Activated T-helper 2 cell treated with anti-CD3 and anti-CD28 coated beads, Interferon-gamma antibody, Interleukin-2, Interleukin-4, amounts not matched to agents 10 μg/mL and 5 μg/mL and 100 μg/mL, durations not matched to agents 14 hours and 24 hours and 36 hours (primary cell): ENCODE measurements around the gene FYTTD1. TPM values are rescaled to one million over a fixed set of nuclear protein-coding genes. Genes with fewer than 3 reads are reported as not detected.
A peak's percentile ranks its signal among the peaks of the same experiment; 100 is the strongest.
"Not testable (repeated sequence)": the region's sequence is repeated elsewhere in the genome, so short reads cannot be mapped to it uniquely, and the experiment has no call there.

ENCODE experiments used
- DNase-seq: peaks from one replicate; pipeline ENCODE4 v3.0.0; 2021; ENCODE audit warnings: low spot score
- H3K27ac Mint-ChIP-seq: one replicate; pipeline ENCODE4 v1.8.0; 2021; ENCODE audit warnings: mixed read lengths
- H3K27me3 Mint-ChIP-seq: one replicate; pipeline ENCODE4 v1.8.0; 2021; ENCODE audit warnings: low read depth, mixed read lengths
- H3K36me3 Mint-ChIP-seq: one replicate; pipeline ENCODE4 v1.8.0; 2021; ENCODE audit warnings: low read depth, mixed read lengths
- H3K4me1 Mint-ChIP-seq: one replicate; pipeline ENCODE4 v1.8.0; 2021; ENCODE audit warnings: low read depth, mixed read lengths
- H3K4me3 Mint-ChIP-seq: one replicate; pipeline ENCODE4 v1.8.0; 2021; ENCODE audit warnings: low read depth, mild to moderate bottlenecking, moderate library complexity, mixed read lengths
- H3K9me3 Mint-ChIP-seq: one replicate; pipeline ENCODE4 v1.8.0; 2021; ENCODE audit warnings: mixed read lengths
- intact Hi-C: fragments of 100-400 bp; cut with micrococcal nuclease; formaldehyde crosslinking; loops from one replicate; pipeline ENCODE4 v1.15.1; 2023
- total RNA-seq: library from RNA; stranded (reverse); gene quantifications from 2 replicates; pipeline ENCODE4 v1.2.3, GENCODE V29; 2022

Gene FYTTD1
- total RNA-seq, 1 donor from 2014 or later = 57.5 TPM

DNA sequence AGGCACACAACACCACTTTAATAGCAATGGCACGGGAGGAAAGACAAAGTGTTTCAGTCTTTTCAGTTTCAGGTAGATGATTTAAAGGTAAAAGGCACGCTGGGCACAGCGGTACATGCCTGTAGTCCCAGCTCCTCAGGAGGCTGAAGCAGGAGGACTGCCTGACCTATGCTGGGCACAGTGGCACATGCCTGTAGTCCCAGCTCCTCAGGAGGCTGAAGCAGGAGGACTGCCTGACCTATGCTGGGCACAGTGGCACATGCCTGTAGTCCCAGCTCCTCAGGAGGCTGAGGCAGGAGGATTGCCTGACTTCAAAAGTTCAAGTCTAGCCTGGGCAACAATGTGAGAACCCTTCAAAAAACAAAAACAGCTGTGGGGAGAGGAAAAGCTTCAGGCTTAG lies 21.8 kb upstream of the FYTTD1 start:
- peaks cover 11% of the 10 kb centered on the region for H3K36me3 Mint-ChIP-seq
- intact Hi-C loops = not testable (repeated sequence)

DNA sequence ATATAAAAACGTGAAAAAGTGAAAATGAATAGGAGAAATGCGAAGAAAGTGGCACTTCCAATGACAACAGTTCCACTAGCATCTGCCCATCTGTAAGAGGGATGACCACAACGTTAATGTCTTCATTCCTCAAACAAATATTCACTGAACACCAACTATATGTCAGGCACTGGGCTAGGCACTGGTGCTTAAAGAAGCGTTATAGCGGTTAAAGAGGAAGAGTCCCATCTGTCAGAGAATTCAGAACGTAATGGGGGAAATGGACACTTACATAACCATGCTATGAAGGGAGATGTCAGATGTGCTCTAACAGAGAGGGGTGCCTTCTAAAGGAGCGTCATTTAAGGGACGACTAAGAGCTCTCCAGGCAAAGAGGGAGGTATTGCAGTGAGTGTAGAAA lies 21.2 kb upstream of the FYTTD1 start:
- intact Hi-C loops = no loop called here
- DNase-seq = no peak
- Mint-ChIP-seq H3K9me3 (no peaks in the 10 kb centered on the region), H3K27ac (no peak overlapping the region), H3K36me3 (peaks cover 11% of the 10 kb centered on the region), H3K4me1 (peaks cover 16% of the 10 kb centered on the region), H3K4me3 (no peak overlapping the region), H3K27me3 (no peaks in the 10 kb centered on the region)

More for the DNA sequence above, 21.8 kb upstream of the FYTTD1 start:
- DNase-seq, H3K4me3 Mint-ChIP-seq, H3K27ac Mint-ChIP-seq, H3K9me3 Mint-ChIP-seq, H3K27me3 Mint-ChIP-seq: not testable (repeated sequence)
- peaks cover 16% of the 10 kb centered on the region for H3K4me1 Mint-ChIP-seq

DNA sequence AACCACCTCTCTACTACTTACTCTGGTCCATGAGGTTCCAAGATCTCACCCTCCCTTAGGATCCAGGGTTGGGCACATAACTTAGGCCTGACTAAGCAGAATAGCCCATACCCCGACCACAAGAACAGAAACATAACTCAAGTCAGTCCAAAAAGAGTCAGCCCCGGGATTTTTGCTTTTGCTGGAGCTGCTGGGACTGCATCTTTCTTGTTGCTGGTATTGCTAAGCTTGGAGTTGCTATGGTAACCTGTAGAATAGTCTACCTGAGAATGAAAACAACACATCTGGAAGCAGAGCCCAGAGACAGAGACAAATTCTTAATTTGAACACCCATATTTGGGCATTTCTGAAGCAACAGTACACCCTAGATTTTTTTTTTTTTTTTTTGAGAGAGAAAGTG lies 19.5 kb upstream of the FYTTD1 start:
- no peaks in the 10 kb centered on the region for H3K9me3 Mint-ChIP-seq
- peaks cover 17% of the 10 kb centered on the region for H3K36me3 Mint-ChIP-seq
- no peak overlapping the region for H3K4me3 Mint-ChIP-seq
- intact Hi-C loops = loop anchor here (10.0 kb wide), 1 partner anchor 175 kb away; the partner anchor contains the start of gene BDH1
- no peaks in the 10 kb centered on the region for H3K27me3 Mint-ChIP-seq
- H3K27ac Mint-ChIP-seq = no peak overlapping the region
- no peak for DNase-seq
- H3K4me1 Mint-ChIP-seq = peaks cover 24% of the 10 kb centered on the region

DNA sequence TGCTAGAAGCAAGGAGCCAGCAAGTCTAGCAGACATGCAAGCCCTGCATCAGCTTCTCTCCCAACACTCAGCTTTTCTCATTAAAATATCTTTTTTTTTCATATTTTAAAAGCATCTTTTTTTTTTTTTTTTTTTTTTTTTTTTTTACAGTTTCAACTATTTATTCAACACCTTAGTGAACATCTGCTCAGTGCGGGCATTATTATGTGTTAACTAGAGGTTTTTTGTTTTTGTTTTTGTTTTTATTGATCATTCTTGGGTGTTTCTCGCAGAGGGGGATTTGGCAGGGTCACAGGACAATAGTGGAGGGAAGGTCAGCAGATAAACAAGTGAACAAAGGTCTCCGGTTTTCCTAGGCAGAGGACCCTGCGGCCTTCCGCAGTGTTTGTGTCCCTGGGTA lies 18.9 kb upstream of the FYTTD1 start:
- H3K27ac Mint-ChIP-seq, H3K9me3 Mint-ChIP-seq, H3K27me3 Mint-ChIP-seq, H3K4me3 Mint-ChIP-seq, DNase-seq: not testable (repeated sequence)
- intact Hi-C loops = loop anchor here (10.0 kb wide), 1 partner anchor 176 kb away; the partner anchor contains the start of gene BDH1
- peaks cover 27% of the 10 kb centered on the region for H3K4me1 Mint-ChIP-seq
- H3K36me3 Mint-ChIP-seq = peaks cover 16% of the 10 kb centered on the region

DNA sequence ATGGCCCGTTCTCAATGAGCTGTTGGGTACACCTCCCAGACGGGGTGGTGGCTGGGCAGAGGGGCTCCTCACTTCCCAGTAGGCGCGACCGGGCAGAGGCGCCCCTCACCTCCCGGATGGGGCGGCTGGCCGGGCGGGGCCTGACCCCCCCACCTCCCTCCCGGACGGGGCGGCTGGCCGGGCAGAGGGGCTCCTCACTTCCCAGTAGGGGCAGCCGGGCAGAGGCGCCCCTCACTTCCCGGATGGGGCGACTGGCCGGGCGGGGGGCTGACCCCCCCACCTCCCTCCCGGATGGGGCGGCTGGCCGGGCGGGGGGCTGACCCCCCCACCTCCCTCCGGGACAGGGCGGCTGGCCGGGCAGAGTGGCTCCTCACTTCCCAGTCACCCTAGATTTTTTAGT lies 18.2 kb upstream of the FYTTD1 start:
- not testable (repeated sequence) for H3K27ac Mint-ChIP-seq, H3K27me3 Mint-ChIP-seq, DNase-seq, H3K4me3 Mint-ChIP-seq, H3K9me3 Mint-ChIP-seq
- intact Hi-C loops = loop anchor here (10.0 kb wide), 1 partner anchor 177 kb away; the partner anchor contains the start of gene BDH1
- Mint-ChIP-seq H3K36me3 (peaks cover 16% of the 10 kb centered on the region), H3K4me1 (peaks cover 31% of the 10 kb centered on the region)

DNA sequence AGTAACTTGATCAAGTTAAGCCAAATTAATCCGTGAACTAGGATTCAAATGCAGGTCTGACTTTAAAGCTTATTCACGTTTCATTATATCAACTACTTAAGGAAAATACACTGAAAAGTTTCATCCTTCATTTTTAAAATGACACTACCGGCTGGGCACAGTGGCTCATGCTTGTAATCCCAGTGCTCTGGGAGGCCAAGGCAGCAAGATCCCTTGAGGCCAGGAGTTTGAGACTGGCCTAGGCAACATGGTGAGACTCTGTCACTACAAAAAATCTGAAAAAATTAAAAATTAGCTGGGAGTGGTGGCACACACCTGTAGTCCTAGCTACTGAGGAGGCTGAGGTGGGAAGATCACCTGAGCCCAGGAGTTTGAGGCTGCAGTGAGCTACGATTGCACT lies 16.6 kb upstream of the FYTTD1 start:
- no peak overlapping the region for H3K4me3 Mint-ChIP-seq
- peaks cover 38% of the 10 kb centered on the region for H3K4me1 Mint-ChIP-seq
- peaks cover 16% of the 10 kb centered on the region for H3K36me3 Mint-ChIP-seq
- intact Hi-C loops = loop anchor here (10.0 kb wide), 1 partner anchor 178 kb away; the partner anchor contains the start of gene BDH1
- no peak for DNase-seq
- no peak overlapping the region for H3K27ac Mint-ChIP-seq
- no peaks in the 10 kb centered on the region for H3K9me3 Mint-ChIP-seq
- H3K27me3 Mint-ChIP-seq = no peaks in the 10 kb centered on the region

DNA sequence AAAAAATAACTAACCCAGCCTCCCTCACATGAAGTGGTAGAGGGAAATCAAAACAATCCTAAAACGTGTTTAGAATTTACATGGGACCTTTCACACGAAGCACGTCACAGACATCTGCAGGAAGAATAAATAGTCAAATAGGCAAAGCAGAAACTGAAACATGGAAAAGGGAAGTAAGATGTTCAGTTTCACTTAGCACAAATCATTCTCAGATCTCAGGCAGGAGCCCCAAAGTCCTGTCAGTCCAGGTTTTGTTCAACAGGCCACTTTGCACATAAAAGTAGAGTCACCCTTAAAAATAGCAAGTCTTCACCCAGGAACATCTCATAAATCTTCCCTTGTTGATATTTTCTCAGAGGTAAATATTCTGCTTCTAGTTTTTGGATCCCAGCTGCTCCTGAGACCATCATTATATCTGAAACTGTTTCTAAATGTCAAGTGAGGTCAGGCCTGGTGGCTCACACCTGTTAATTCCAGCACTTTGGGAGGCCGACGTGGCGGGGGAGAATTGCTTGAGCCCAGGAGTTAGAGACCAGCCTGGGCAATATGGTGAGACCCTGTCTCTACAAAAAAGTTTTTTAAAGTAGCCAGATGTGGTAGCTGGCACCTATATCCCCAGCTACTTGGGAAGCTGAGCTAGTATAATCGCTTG lies 14.9 kb upstream of the FYTTD1 start:
- H3K27me3 Mint-ChIP-seq = no peaks in the 10 kb centered on the region
- no peaks in the 10 kb centered on the region for H3K9me3 Mint-ChIP-seq
- DNase-seq = no peak
- H3K36me3 Mint-ChIP-seq = peaks cover 12% of the 10 kb centered on the region
- peaks cover 32% of the 10 kb centered on the region for H3K4me1 Mint-ChIP-seq
- no peak overlapping the region for H3K27ac Mint-ChIP-seq
- H3K4me3 Mint-ChIP-seq = peak overlapping the region; percentile 54
- intact Hi-C loops = loop anchor here (10.0 kb wide), 1 partner anchor 180 kb away; the partner anchor contains the start of gene BDH1

DNA sequence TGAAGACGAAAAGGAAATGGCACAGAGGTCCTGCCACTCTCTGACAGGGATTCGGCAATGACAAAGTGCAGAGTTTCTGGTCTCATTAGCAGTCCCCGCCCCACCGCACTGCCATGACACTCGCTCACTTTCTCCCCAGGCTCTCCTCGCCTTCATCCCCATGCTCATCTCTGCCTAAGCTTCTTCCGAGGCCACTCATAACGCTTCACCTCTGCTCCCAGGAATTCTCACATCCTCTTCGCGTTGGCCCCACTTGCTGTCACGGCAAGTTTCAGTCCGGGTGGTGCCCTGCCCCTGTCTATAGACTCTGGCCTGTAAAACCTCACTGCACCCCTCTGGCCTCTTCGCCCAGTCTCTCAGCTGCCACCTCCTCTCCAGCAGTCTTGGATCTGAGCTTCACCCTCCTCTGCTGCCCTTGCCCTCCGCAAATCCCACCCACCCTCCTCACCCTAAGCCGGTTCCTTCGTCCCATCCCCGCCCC lies 13.6 kb upstream of the FYTTD1 start:
- Mint-ChIP-seq H3K36me3 (peaks cover 12% of the 10 kb centered on the region), H3K9me3 (no peaks in the 10 kb centered on the region), H3K4me3 (peak overlapping the region; percentile 93), H3K4me1 (peaks cover 25% of the 10 kb centered on the region), H3K27ac (peak overlapping the region; percentile 91), H3K27me3 (no peaks in the 10 kb centered on the region)
- intact Hi-C loops = loop anchor here (1.0 to 10.0 kb wide), 3 partner anchors 24 to 181 kb away; partner anchors contain the start of gene BDH1
- DNase-seq = peak; percentile 25

DNA sequence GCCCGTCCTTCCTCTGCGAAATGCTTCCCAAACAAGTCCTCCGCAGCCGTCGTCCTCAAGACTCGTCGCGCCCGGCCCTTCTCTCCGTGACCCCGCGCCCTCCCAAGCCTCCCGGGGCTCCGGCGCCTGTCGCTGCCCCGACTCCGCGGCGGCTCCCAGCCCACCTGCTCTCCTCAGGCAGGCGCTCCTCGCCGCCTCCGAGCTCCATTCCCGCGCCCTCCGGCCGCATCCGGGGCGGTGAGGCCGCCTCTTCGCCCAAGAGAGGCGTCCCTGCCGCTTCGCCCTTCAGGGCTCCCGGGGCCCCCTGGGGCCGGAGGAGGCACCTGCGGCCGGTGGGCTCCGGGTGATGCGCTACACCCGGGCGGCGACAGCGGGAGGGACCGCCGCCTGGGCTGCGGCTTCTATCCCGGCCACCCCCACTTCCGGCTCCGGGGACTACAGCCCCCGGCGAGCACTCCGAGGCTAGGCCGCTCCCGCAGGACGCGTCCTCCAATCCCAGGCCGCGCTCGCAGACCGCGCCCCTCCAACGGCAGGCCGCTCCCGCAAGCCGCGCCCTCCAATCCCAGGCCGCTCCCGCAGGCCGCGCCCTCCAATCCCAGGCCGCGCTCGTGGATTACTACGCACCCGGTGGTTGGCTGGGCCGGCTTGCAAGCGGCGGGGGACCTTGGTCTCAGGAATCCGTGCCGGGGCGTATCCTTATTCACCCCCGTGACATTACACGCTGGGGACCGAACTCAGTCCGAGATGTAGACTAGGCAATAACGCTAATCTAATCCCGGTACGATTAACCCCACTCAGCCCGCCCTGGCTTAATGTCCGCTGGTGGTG lies 13.0 kb upstream of the FYTTD1 start, which contains the start of gene RUBCN:
Gene RUBCN, minus strand, starts transcription at position 414 of the 828 bp plus-strand sequence. Its CDS starts 185 bp downstream, at position 229.
- Mint-ChIP-seq H3K36me3 (peaks cover 12% of the 10 kb centered on the region), H3K4me1 (peaks cover 25% of the 10 kb centered on the region), H3K27ac (peak within 1 kb of the TSS; percentile 91), H3K4me3 (peak within 1 kb of the TSS; percentile 93), H3K27me3 (no peaks in the 10 kb centered on the region), H3K9me3 (no peaks in the 10 kb centered on the region)
- intact Hi-C loops = loop anchor here (1.0 to 10.0 kb wide), 4 partner anchors 13 to 182 kb away; partner anchors contain the start of genes BDH1 and FYTTD1
- DNase-seq = peak; percentile 93

DNA sequence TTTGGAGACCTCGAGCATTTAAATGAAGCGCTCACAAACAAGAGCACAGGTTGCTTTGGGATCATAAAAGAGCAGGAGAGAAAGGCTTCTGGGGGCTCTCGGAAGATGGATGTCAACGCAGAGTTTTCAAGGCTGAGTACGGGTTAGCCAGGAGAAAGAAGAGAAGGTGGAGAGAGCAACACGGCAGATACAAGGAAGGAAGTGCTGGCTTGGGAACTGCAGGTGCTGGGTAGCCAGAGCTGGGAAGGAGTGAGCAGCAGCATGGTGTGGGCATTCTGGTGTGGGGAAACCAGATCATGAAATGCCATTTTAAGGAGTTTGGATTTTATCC lies 12.4 kb upstream of the FYTTD1 start:
- Mint-ChIP-seq H3K9me3 (no peaks in the 10 kb centered on the region), H3K4me1 (peaks cover 22% of the 10 kb centered on the region), H3K27me3 (no peaks in the 10 kb centered on the region), H3K27ac (peak overlapping the region; percentile 75), H3K4me3 (peak overlapping the region; percentile 90), H3K36me3 (peaks cover 9% of the 10 kb centered on the region)
- no peak for DNase-seq
- intact Hi-C loops = loop anchor here (1.0 to 10.0 kb wide), 3 partner anchors 12 to 182 kb away; partner anchors contain the start of genes BDH1 and FYTTD1

DNA sequence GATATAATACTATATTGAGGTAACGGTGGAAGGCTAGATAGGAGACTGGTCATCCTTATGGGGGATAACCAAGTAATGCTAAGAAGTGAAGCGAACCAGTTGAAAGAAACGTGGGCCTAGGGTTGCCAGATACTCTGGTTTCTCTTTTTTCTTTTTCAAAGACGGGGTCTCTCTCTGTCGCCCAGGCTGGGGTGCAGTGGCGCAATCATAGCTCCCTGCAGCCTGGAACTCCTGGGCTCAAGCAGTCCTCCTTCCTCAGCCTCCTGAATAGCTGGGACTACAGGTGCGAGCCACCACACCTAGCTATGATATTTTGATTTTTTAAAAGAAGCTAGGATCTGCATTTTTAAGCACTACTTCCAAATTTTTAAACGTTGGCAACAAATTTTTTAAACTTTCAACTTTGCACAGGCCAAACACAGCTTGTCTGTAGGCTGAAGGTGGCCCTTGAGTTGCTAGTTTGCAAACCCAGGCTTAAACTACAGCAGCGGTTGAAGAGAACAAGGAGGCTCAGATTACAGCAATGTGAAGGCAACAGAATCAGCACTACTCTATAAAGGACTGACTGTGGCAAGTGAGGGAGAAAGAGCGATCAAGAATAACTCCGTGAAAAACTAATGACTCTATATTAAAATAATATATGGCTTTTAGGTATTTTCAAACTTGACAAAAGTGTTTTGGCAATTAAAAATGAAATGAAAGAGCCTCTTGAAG lies 11.8 kb upstream of the FYTTD1 start:
- peaks cover 22% of the 10 kb centered on the region for H3K4me1 Mint-ChIP-seq
- no peak overlapping the region for H3K27ac Mint-ChIP-seq
- H3K9me3 Mint-ChIP-seq = no peaks in the 10 kb centered on the region
- peak overlapping the region; percentile 90 for H3K4me3 Mint-ChIP-seq
- peaks cover 9% of the 10 kb centered on the region for H3K36me3 Mint-ChIP-seq
- no peak for DNase-seq
- intact Hi-C loops = loop anchor here (1.0 to 10.0 kb wide), 3 partner anchors 11 to 183 kb away; partner anchors contain the start of genes BDH1 and FYTTD1
- H3K27me3 Mint-ChIP-seq = no peaks in the 10 kb centered on the region

DNA sequence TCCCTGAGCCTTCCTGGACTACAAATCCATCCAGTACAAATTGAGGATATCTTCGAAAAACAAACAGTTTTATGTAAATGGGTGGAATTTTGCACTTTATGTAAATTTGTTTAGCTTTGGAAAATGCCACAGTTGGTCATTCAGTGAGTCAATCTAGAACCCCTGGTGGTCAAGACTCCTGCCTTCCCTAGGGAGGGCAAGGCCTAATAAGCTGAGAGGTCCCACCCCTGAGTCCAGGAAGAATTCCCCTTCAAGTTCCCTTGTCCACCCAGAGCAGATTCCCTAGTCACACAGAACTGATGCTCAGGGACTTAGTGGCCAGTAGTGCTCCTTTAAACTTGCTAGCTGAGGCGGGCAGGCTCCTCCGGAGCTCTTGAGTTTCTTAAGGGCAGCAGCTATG lies 6.9 kb upstream of the FYTTD1 start:
- H3K4me3 Mint-ChIP-seq = no peak overlapping the region
- H3K27me3 Mint-ChIP-seq = peaks cover 4% of the 10 kb centered on the region
- H3K36me3 Mint-ChIP-seq = no peaks in the 10 kb centered on the region
- no peak for DNase-seq
- no peak overlapping the region for H3K27ac Mint-ChIP-seq
- no peaks in the 10 kb centered on the region for H3K9me3 Mint-ChIP-seq
- no peaks in the 10 kb centered on the region for H3K4me1 Mint-ChIP-seq
- intact Hi-C loops = no loop called here
